Endometrial microvascular endothelial cells (primary cell): ENCODE results near the gene CLDN15. TPM values are rescaled to one million over a fixed set of nuclear protein-coding genes. Genes with fewer than 3 reads are reported as not detected.
"Not testable (repeated sequence)": the region's sequence is repeated elsewhere in the genome, so short reads cannot be mapped to it uniquely, and the experiment has no call there.

Experiments used
- in situ Hi-C: cut with HindIII; loops from 2 replicates; pipeline ENCODE4 v1.10.0; 2017; ENCODE audit warnings: low sequenced_read_pairs, low pct_unique_long_range_greater_than_20kb; ENCODE audit errors: inconsistent ontology term
- total RNA-seq: library from RNA; depleted of rRNA; stranded (reverse); fragments of >200 nt; gene quantifications from one replicate; pipeline ENCODE4 v1.2.3, GENCODE V29; 2015; ENCODE audit errors: inconsistent ontology term

Gene CLDN15
- total RNA-seq, 1 donor from 2014 or later, result 4.4 TPM

- in situ Hi-C loops, result not testable (repeated sequence)
These were observed 33.6 kb downstream of the CLDN15 start for GRCh38 chr7:101203740-101204738.

- in situ Hi-C loops, result no loop called here
These were observed 35.0 kb downstream of the CLDN15 start for GRCh38 chr7:101202603-101202918.

GRCh38 chr7:101201695-101202602 is 35.7 kb downstream of the CLDN15 start:
- in situ Hi-C loops, result no loop called here

- in situ Hi-C loops, result no loop called here
These were observed 36.6 kb downstream of the CLDN15 start, which contains the start of gene MOGAT3 for GRCh38 chr7:101200862-101201599. MOGAT3 (minus strand) TSS chr7:101201036; CDS start chr7:101200854, 182 bp downstream.

GRCh38 chr7:101200504-101200861 is 37.1 kb downstream of the CLDN15 start:
- in situ Hi-C loops, result no loop called here

- in situ Hi-C loops, result not testable (repeated sequence)
These were observed 38.1 kb downstream of the CLDN15 start for GRCh38 chr7:101199522-101199921.

GRCh38 chr7:101198476-101198875 is 39.1 kb downstream of the CLDN15 start:
- in situ Hi-C loops, result no loop called here

GRCh38 chr7:101197991-101198390 is 39.6 kb downstream of the CLDN15 start:
- in situ Hi-C loops, result no loop called here

- in situ Hi-C loops, result no loop called here
These were observed 41.7 kb downstream of the CLDN15 start for GRCh38 chr7:101195884-101196283.

GRCh38 chr7:101189109-101189508 is 48.5 kb downstream of the CLDN15 start:
- in situ Hi-C loops, result no loop called here

- in situ Hi-C loops, result no loop called here
These were observed 50.7 kb downstream of the CLDN15 start for GRCh38 chr7:101186844-101187428.

- in situ Hi-C loops, result no loop called here
These were observed 51.4 kb downstream of the CLDN15 start for GRCh38 chr7:101186194-101186593.

GRCh38 chr7:101185258-101185839 is 52.3 kb downstream of the CLDN15 start:
- in situ Hi-C loops, result no loop called here

Other genes starting within 250 kb of the CLDN15 start
- gene MUC17, start 217.7 kb downstream of the CLDN15 start, total RNA-seq, result not detected
- 13.9 TPM for gene TRIM56, start 152.3 kb downstream of the CLDN15 start, total RNA-seq
- 2,363 TPM for gene SERPINE1, start 110.7 kb downstream of the CLDN15 start, total RNA-seq
- 248 TPM for gene AP1S1, start 83.3 kb downstream of the CLDN15 start, total RNA-seq
- gene VGF, start 72.2 kb downstream of the CLDN15 start, total RNA-seq, result not detected
- not detected for gene NAT16, start 57.5 kb downstream of the CLDN15 start, total RNA-seq
- gene MOGAT3, start 36.8 kb downstream of the CLDN15 start, total RNA-seq, result not detected
- gene PLOD3, start 20.2 kb downstream of the CLDN15 start, total RNA-seq, result 109 TPM
- 185 TPM for gene ZNHIT1, start 19.6 kb downstream of the CLDN15 start, total RNA-seq
- 240 TPM for gene FIS1, start 7.3 kb upstream of the CLDN15 start, total RNA-seq
- gene IFT22, start 84.0 kb upstream of the CLDN15 start, total RNA-seq, result 30.7 TPM
- gene COL26A1, start 125.1 kb upstream of the CLDN15 start, total RNA-seq, result not detected